H1 (cell line): ENCODE measurements around the gene MECR. TPM values are rescaled to one million over a fixed set of nuclear protein-coding genes. Genes with fewer than 3 reads are reported as not detected.

Experiments used
- CTCF ChIA-PET: fragments of 300-600 bp; sonication (Branson Sonifier 250); formaldehyde crosslinking; loops from one replicate; lab custom pipeline; 2021; ENCODE audit not compliant: partially characterized antibody; lab: Charles Lee
- POLR2A ChIA-PET: fragments of 300-600 bp; sonication (Branson Sonifier 250); formaldehyde crosslinking; loops from one replicate; lab custom pipeline; 2021; ENCODE audit warnings: inconsistent platforms; ENCODE audit not compliant: partially characterized antibody; lab: Charles Lee
- DNase-seq, 2 experiments: peaks; one replicate each; pipeline versions ENCODE4 v3.0.0 to v3.0.0-alpha.2; 2010 to 2022; ENCODE audit warnings: low spot score in 2 of 2, low read depth in 1 of 2, mixed read lengths in 1 of 2
- FAIRE-seq: peaks from 2 replicates; lab custom pipeline; 2011; peaks lifted over from hg19 to GRCh38; lab: Jason Lieb, UNC
- H2AFZ ChIP-seq: 2 replicates; pipeline ENCODE4 v1.8.1; 2012; ENCODE audit warnings: low read length, inconsistent platforms
- H2AK5ac ChIP-seq: 2 replicates; pipeline ENCODE4 v1.6.1; 2013; ENCODE audit warnings: low read depth, low read length
- H2BK120ac ChIP-seq: replicated peaks from 2 replicates; pipeline ENCODE3; 2013; ENCODE audit warnings: low read depth, low read length, inconsistent platforms
- H2BK12ac ChIP-seq: 2 replicates; pipeline ENCODE4 v1.6.1; 2013; ENCODE audit warnings: low read depth, low read length
- H2BK15ac ChIP-seq: 2 replicates; pipeline ENCODE4 v1.6.1; 2013; ENCODE audit warnings: low read length
- H2BK20ac ChIP-seq: 2 replicates; pipeline ENCODE4 v1.6.1; 2013; ENCODE audit warnings: low read length
- H2BK5ac ChIP-seq: 2 replicates; pipeline ENCODE4 v1.6.1; 2013; ENCODE audit warnings: low read depth, low read length
- H3K14ac ChIP-seq: 2 replicates; pipeline ENCODE4 v1.6.1; 2013; ENCODE audit warnings: inconsistent platforms; ENCODE audit not compliant: insufficient read length
- H3K18ac ChIP-seq: 2 replicates; pipeline ENCODE4 v1.6.1; 2013; ENCODE audit warnings: low read length; ENCODE audit errors: extremely low read depth
- H3K23ac ChIP-seq: 2 replicates; pipeline ENCODE4 v1.6.1; 2013; ENCODE audit warnings: inconsistent platforms; ENCODE audit not compliant: insufficient read length
- H3K23me2 ChIP-seq: 2 replicates; pipeline ENCODE4 v1.6.1; 2013; ENCODE audit warnings: low read depth, low read length
- H3K27ac ChIP-seq: 2 replicates; pipeline ENCODE4 v1.6.1; 2011; ENCODE audit warnings: low read depth, low read length, inconsistent platforms
- H3K27me3 ChIP-seq, 4 experiments: replicated peaks in 1 of 4; 1 replicate in 1 of 4; 2 replicates in 3 of 4; pipeline versions ENCODE4 v1.6.1 to v1.8.1; 2011 to 2013; ENCODE audit warnings: low read length in 3 of 4, mild to moderate bottlenecking in 3 of 4, inconsistent platforms in 2 of 4, mixed read lengths in 2 of 4, moderate library complexity in 1 of 4; ENCODE audit not compliant: control insufficient read depth in 3 of 4, insufficient read depth in 3 of 4; ENCODE audit errors: extremely low read depth in 1 of 4
- H3K36me3 ChIP-seq, 4 experiments: 2 replicates each; pipeline versions ENCODE4 v1.6.1 to v1.8.1; 2011 to 2013; ENCODE audit warnings: mild to moderate bottlenecking in 4 of 4, low read length in 3 of 4, moderate library complexity in 2 of 4, control low read depth in 1 of 4, inconsistent platforms in 1 of 4; ENCODE audit not compliant: insufficient read depth in 4 of 4, control insufficient read depth in 2 of 4
- H3K4ac ChIP-seq: replicated peaks from 2 replicates; pipeline ENCODE3; 2013; ENCODE audit warnings: low read length, low read depth, mixed read lengths, inconsistent platforms; ENCODE audit not compliant: insufficient read length
- H3K4me1 ChIP-seq, 4 experiments: replicated peaks in 1 of 4; 1 replicate in 1 of 4; 2 replicates in 3 of 4; pipeline versions ENCODE4 v1.6.1 to v1.8.1; 2011 to 2013; ENCODE audit warnings: low read length in 3 of 4, inconsistent platforms in 2 of 4, mixed read lengths in 1 of 4; ENCODE audit not compliant: insufficient read depth in 4 of 4, control insufficient read depth in 3 of 4
- H3K4me2 ChIP-seq, 2 experiments: 2 replicates each; pipeline versions ENCODE4 v1.6.1 to v1.8.1; 2011 to 2013; ENCODE audit warnings: low read depth in 2 of 2, low read length in 2 of 2, control low read depth in 1 of 2, inconsistent platforms in 1 of 2, mild to moderate bottlenecking in 1 of 2; ENCODE audit not compliant: insufficient read depth in 1 of 2
- H3K4me3 ChIP-seq, 4 experiments: fragments of 200-600, 300-600 bp in 1 of 4; sonication (generic), shearing (Covaris generic), sonication (Bioruptor Twin) in 1 of 4; 2 replicates each; pipeline versions ENCODE4 v1.5.1 to v1.8.1; 2011 to 2016; ENCODE audit warnings: low read length in 4 of 4, low read depth in 3 of 4, control low read depth in 2 of 4, inconsistent platforms in 2 of 4, mild to moderate bottlenecking in 2 of 4, mixed read lengths in 1 of 4, moderate library complexity in 1 of 4; ENCODE audit not compliant: insufficient read depth in 2 of 4; ENCODE audit errors: extremely low read depth in 1 of 4
- H3K56ac ChIP-seq: replicated peaks from 2 replicates; pipeline ENCODE3; 2013; ENCODE audit warnings: low read depth, mild to moderate bottlenecking, mixed read lengths, low read length, inconsistent platforms; ENCODE audit not compliant: insufficient read length
- H3K79me1 ChIP-seq: 2 replicates; pipeline ENCODE4 v1.6.1; 2013; ENCODE audit warnings: low read depth, low read length, control low read depth
- H3K79me2 ChIP-seq, 2 experiments: 2 replicates each; pipeline versions ENCODE4 v1.6.1 to v1.8.1; 2012 to 2013; ENCODE audit warnings: low read length in 2 of 2, mild to moderate bottlenecking in 2 of 2, inconsistent platforms in 1 of 2; ENCODE audit not compliant: insufficient read depth in 2 of 2, control insufficient read depth in 1 of 2
- H3K9ac ChIP-seq, 4 experiments: replicated peaks in 1 of 4; 1 replicate in 1 of 4; 2 replicates in 3 of 4; pipeline versions ENCODE4 v1.6.1 to v1.8.1; 2011 to 2013; ENCODE audit warnings: low read depth in 3 of 4, low read length in 3 of 4, control low read depth in 2 of 4, mild to moderate bottlenecking in 2 of 4, moderate library complexity in 2 of 4, inconsistent platforms in 1 of 4; ENCODE audit errors: extremely low read depth in 1 of 4
- H3K9me3 ChIP-seq, 2 experiments: 2 replicates each; pipeline versions ENCODE4 v1.6.1 to v1.8.1; 2012 to 2013; ENCODE audit warnings: mild to moderate bottlenecking in 2 of 2, moderate library complexity in 2 of 2, control low read depth in 1 of 2, inconsistent platforms in 1 of 2, low read depth in 1 of 2, low read length in 1 of 2, mixed read lengths in 1 of 2; ENCODE audit not compliant: insufficient read depth in 2 of 2
- H4K20me1 ChIP-seq, 2 experiments: replicated peaks in 1 of 2; 2 replicates each; pipeline versions ENCODE3 to v1.8.1; 2011 to 2013; ENCODE audit warnings: inconsistent platforms in 2 of 2, low read length in 2 of 2, mild to moderate bottlenecking in 1 of 2; ENCODE audit not compliant: insufficient read depth in 2 of 2, control insufficient read depth in 1 of 2
- H4K5ac ChIP-seq: 2 replicates; pipeline ENCODE4 v1.6.1; 2013; ENCODE audit warnings: low read length, low read depth, mixed read lengths, inconsistent platforms; ENCODE audit not compliant: insufficient read length
- H4K8ac ChIP-seq: 2 replicates; pipeline ENCODE4 v1.8.0; 2013; ENCODE audit warnings: mild to moderate bottlenecking, moderate library complexity, low read length, inconsistent platforms; ENCODE audit not compliant: insufficient read depth; ENCODE audit errors: extremely low read depth
- H4K91ac ChIP-seq: replicated peaks from 2 replicates; pipeline ENCODE3; 2013; ENCODE audit warnings: low read length, mixed read lengths, inconsistent platforms; ENCODE audit not compliant: insufficient read length
- EGR1 ChIP-seq: IDR thresholded peaks from 2 replicates; pipeline ENCODE4 v1.6.1; 2011; ENCODE audit warnings: low read depth, low read length, borderline replicate concordance
- EZH2 ChIP-seq: fragments of 200-600 bp; sonication (generic); IDR thresholded peaks from 2 replicates; pipeline ENCODE4 v1.7.1; 2012; ENCODE audit warnings: low read depth, mild to moderate bottlenecking, moderate library complexity, low read length, inconsistent platforms; ENCODE audit not compliant: severe bottlenecking
- GABPA ChIP-seq: IDR thresholded peaks from 2 replicates; pipeline ENCODE4 v1.6.1; 2011; ENCODE audit warnings: mild to moderate bottlenecking, low read length, moderate library complexity, borderline replicate concordance; ENCODE audit not compliant: insufficient read depth
- GTF2F1 ChIP-seq: IDR thresholded peaks from 2 replicates; pipeline ENCODE4 v1.6.1; 2012; ENCODE audit warnings: low read depth, low read length, improper control_type of control experiment, borderline replicate concordance
- NRF1 ChIP-seq: IDR thresholded peaks from 2 replicates; pipeline ENCODE4 v1.6.1; 2011; ENCODE audit warnings: mild to moderate bottlenecking, low read depth, low read length, improper control_type of control experiment
- POLR2AphosphoS5 ChIP-seq: IDR thresholded peaks from 2 replicates; pipeline ENCODE4 v1.6.1; 2011; ENCODE audit warnings: low read depth, low read length
- RAD21 ChIP-seq, 2 experiments: IDR thresholded peaks in 1 of 2; conservative IDR thresholded peaks in 1 of 2; 2 replicates each; pipeline ENCODE4 v1.6.1; 2011; ENCODE audit warnings: low read depth in 2 of 2, low read length in 2 of 2, improper control_type of control experiment in 1 of 2, inconsistent platforms in 1 of 2, mild to moderate bottlenecking in 1 of 2, moderate library complexity in 1 of 2
- RBBP5 ChIP-seq: IDR thresholded peaks from 2 replicates; pipeline ENCODE4 v1.7.1; 2012; ENCODE audit warnings: low read depth, mild to moderate bottlenecking, inconsistent platforms, low read length, moderate library complexity, borderline replicate concordance
- SAP30 ChIP-seq: fragments of 300-600 bp; sonication (generic); IDR thresholded peaks from 2 replicates; pipeline ENCODE4 v1.7.1; 2012; ENCODE audit warnings: low read length, moderate library complexity, mild to moderate bottlenecking, inconsistent platforms; ENCODE audit not compliant: insufficient read depth, insufficient replicate concordance
- SRF ChIP-seq: IDR thresholded peaks from 2 replicates; pipeline ENCODE4 v1.6.1; 2011; ENCODE audit warnings: mild to moderate bottlenecking, low read depth, low read length, moderate library complexity
- SUZ12 ChIP-seq: fragments of 200-600 bp; sonication (generic); IDR thresholded peaks from 2 replicates; pipeline ENCODE4 v1.6.1; 2012; ENCODE audit warnings: mild to moderate bottlenecking, inconsistent platforms, low read length, moderate library complexity, mixed read lengths
- TCF12 ChIP-seq: IDR thresholded peaks from 2 replicates; pipeline ENCODE4 v1.6.1; 2011; ENCODE audit warnings: low read depth, mild to moderate bottlenecking, low read length
- WGBS, 2 experiments: shearing (Covaris generic) in 1 of 2; methylation state at CpG; one replicate each; pipeline versions ENCODE4 v1.1.6 to v1.1.7; 2013 to 2015; ENCODE audit warnings: low lambda C conversion rate in 2 of 2, mixed read lengths in 2 of 2, inconsistent platforms in 1 of 2, low coverage in 1 of 2, missing lambda C conversion rate in 1 of 2; ENCODE audit not compliant: insufficient replicate concordance in 2 of 2, insufficient coverage in 1 of 2, insufficient read length in 1 of 2; ENCODE audit errors: extremely low coverage in 1 of 2, missing lambda C conversion rate in 1 of 2; 5-methylcytosine and 5-hydroxymethylcytosine counted together
- polyA plus RNA-seq, 7 experiments: library from polyadenylated mRNA; depleted of rRNA in 3 of 7; stranded (reverse) in 5 of 7; unstranded in 2 of 7; fragments of >200 nt in 5 of 7; fragments of 200-250 nt in 2 of 7; gene quantifications; 1 replicate in 5 of 7; 2 replicates in 1 of 7; 4 replicates in 1 of 7; pipeline versions ENCODE4 v1.2.1 to v1.2.3, GENCODE V29; 2011 to 2013; ENCODE audit warnings: missing spikeins in 2 of 7, mixed read lengths in 2 of 7
- total RNA-seq: library from RNA; stranded (reverse); fragmentation: NEBNext Ultra II Directional; extraction: Animal tissue kit (Norgen Biotek cat#: 25700); gene quantifications from 2 replicates; pipeline ENCODE4 v1.2.1, GENCODE V29; 2021

The MECR gene
- total and polyA plus RNA-seq, 2 of the 8 experiments (the other 6 are each of a cell fraction or from before 2014, with no cell fraction given), result 24.2 to 24.4 TPM

DNA sequence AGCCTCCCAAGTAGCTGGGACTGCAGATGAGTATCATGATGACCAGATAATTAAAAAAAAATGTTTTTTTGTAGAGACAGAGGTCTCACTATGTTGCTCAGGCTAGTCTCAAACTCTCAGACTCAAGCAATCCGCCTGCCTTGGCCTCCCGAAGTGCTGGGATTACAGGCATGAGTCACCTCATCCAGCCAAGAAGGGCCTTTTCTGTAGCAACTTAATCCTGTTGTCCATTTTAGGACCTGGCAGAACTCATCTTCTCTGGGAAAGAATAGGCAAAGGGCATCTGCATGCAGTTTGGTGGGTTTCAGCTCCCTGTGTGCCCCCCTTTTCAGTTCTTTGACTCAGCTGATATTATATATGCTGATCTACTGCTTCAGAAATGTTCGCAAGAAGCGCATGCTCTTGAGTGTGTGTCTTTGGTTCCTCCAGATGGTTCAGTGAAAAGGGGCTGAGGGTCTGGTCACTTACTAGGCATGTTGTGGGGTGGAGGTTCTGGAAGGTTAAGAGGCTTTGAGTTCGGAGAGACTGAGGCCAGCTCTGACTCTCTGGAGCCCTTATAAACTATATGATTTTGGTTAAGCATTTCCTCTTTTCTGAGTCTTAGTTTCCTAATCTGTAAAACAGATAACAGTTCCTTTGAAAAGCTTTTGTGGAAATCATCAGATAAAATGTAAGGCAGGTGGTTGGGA lies 29.7 kb downstream of the MECR start:
- no peak overlapping the region for H2BK12ac ChIP-seq
- peaks cover 2 to 28% (median 19%) of the 10 kb centered on the region in 4 experiments; a peak in 6 of 8 replicates for H3K36me3 ChIP-seq
- no peak overlapping the region for H3K23ac ChIP-seq
- H2BK20ac ChIP-seq, result no peak overlapping the region
- no peaks in the 10 kb centered on the region for H3K27me3 ChIP-seq
- H4K5ac ChIP-seq, result no peak overlapping the region
- H3K4me3 ChIP-seq, result no peak overlapping the region
- no peak overlapping the region for H4K91ac ChIP-seq
- no peak overlapping the region for H3K14ac ChIP-seq
- no peak overlapping the region for H3K9ac ChIP-seq
- ChIA-PET POLR2A (interaction anchor here (0.7 to 1.2 kb wide), 4 partner anchors 20 to 79 kb away, joined by 3 to 4 read pairs (median 4); partner anchors contain the start of gene SRSF4), CTCF (interaction anchor here (0.7 to 5.3 kb wide), 21 partner anchors 14 to 327 kb away, joined by 3 to 19 read pairs (median 5); partner anchors contain the start of gene SRSF4)
- no peak overlapping the region for H2BK120ac ChIP-seq
- no peaks in the 10 kb centered on the region for H3K79me2 ChIP-seq
- H4K20me1 ChIP-seq, result peaks cover 0 to 2% of the 10 kb centered on the region in 2 experiments
- no peak overlapping the region for H3K18ac ChIP-seq
- no peak overlapping the region for H2BK15ac ChIP-seq
- no peaks in the 10 kb centered on the region for H3K9me3 ChIP-seq
- TF ChIP-seq NRF1, result no peak
- TF ChIP-seq SUZ12, result no peak
- no peak for TF ChIP-seq RBBP5
- TF ChIP-seq POLR2AphosphoS5, result no peak
- TF ChIP-seq GTF2F1, result no peak
- TF ChIP-seq TCF12, result no peak
- TF ChIP-seq SAP30, result no peak
- no peak for TF ChIP-seq RAD21 (IDR thresholded peaks at IDR 0.05 in 1 of 2, conservative IDR thresholded peaks at IDR 0.05 in 1 of 2; ENCODE audit: low read depth in 2 of 2, low read length in 2 of 2)
- no peak for TF ChIP-seq GABPA
- TF ChIP-seq EGR1, result no peak
- no peak for TF ChIP-seq EZH2
- TF ChIP-seq SRF, result no peak
- H3K4me1 ChIP-seq, result peaks cover 0 to 6% (median 2%) of the 10 kb centered on the region in 4 experiments; a peak in 2 of 7 replicates
- no peak for DNase-seq
- no peak overlapping the region for H3K27ac ChIP-seq
- FAIRE-seq, result no peak
- no peak overlapping the region for H2AK5ac ChIP-seq
- no peaks in the 10 kb centered on the region for H3K23me2 ChIP-seq
- WGBS, 2 experiments, result 94% methylated on average over 5 of the region's 5 CpGs; no CpG with 5 or more reads in 1 of the 2 experiments
- H3K4me2 ChIP-seq, result no peak overlapping the region
- no peak overlapping the region for H4K8ac ChIP-seq
- H3K56ac ChIP-seq, result no peak overlapping the region
- H2AFZ ChIP-seq, result no peak overlapping the region
- H3K4ac ChIP-seq, result no peak overlapping the region
- H2BK5ac ChIP-seq, result 0 out of 2 replicates have a peak overlapping the region, but pooled peaks have one; percentile 19
- no peaks in the 10 kb centered on the region for H3K79me1 ChIP-seq
